ENCODE results near the gene AKT1S1. TPM values are rescaled to one million over a fixed set of nuclear protein-coding genes. Genes with fewer than 3 reads are reported as not detected.

The AKT1S1 gene
- total RNA-seq, 4 donors from 2014 or later: 15.4 to 30.6 (median 21.9) TPM

DNA sequence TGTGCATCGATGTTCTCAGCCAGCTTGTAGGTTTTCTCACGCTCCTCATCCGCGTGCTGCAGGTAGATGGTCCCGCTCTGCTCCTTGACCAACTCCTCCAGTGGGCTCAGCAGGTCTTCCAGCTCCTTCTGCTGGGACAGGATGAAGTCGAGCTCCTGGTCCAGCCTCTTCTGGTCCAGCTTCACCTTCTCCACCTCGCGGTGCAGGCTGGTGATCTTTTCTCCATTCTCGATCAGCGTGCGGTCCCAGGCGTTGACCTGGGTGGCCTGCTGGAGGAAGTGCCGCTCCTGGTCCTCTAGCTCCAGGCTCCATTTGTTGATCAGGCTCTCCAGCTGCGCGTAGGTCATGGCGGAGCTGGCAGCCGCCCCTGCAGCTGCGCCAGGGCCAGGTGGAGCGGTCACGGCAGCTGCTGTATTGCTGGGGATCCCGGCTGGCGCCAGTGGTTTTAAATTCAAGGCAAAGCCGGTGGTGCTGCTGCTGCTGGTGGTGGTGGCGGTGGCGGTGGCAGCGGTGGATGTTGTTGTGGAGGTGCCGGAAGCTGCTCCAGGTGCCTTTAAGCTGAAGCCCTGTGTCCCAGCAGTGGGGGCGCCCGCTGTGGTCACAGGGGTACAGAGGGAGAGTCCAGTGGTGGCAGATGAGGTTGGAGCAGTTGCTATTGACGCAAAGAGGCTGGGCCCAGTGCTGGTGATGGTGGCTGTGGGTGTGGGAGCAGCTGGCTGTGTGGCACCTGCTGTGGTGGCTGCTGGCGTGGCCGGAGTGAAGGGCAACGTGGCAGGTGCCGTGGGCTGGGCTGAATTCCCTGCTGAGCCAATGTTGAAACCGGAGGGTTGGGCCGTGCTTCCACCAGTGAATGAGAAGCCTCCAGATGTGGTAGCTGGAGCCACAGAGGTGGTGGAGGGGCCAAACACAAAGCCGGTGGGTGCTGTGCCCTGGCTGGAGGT is 31.6 kb upstream of the AKT1S1 start:
- peaks cover 0 to 27% (median 24%) of the 10 kb centered on the region in 4 donors for H3K4me1 ChIP-seq
- no peak overlapping the region for H3K27ac ChIP-seq (replicated peaks in 1 of 4)
- no peaks in the 10 kb centered on the region for H3K9me3 ChIP-seq
- TF ChIP-seq EP300 (IDR thresholded peaks at IDR 0.05) (no peak), POLR2AphosphoS5 (IDR thresholded peaks at IDR 0.05) (no peak)
- DNase-seq (ENCODE audit: extremely low spot score): no peak
- intact Hi-C loops (cut with DNase I): no loop called here
- WGBS: 95% methylated on average over 25 of the region's 37 CpGs
- peaks cover 17 to 70% (median 50%) of the 10 kb centered on the region in 4 donors for H3K36me3 ChIP-seq
- no peaks in the 10 kb centered on the region for H3K27me3 ChIP-seq
- H3K4me3 ChIP-seq: no peak overlapping the region

DNA sequence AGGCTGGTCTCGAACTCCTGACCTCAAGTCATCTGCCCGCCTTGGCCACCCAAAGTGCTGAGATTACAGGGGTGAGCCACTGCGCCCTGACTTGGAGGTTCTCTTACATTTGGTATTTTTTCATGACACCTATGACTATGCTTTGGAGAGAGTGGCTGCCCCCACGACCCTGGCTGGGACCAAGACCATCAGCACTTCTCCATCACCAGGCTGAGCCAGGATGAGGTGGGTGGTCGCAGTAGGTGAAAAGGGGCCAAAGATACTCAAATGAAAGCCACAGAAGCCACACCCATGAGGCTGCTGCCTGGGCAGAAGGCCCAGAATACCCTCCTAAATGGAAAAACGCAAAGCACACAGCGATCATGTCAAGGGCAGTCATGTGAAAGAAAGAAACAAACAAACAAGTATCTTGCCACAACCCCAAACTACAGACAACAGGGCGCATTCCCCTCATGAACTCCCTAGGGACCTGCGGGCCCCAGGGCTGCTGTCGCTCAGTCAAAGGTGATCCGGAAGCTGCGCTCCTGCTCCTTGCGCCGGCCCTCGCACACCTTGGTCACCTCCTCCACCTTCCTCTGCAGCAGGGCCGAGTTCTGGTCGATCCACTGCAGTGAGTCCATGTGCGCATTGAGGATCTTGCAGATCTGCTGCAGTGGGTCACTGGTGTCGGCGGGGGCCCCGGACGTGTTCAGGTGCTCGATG is 30.7 kb upstream of the AKT1S1 start:
- H3K9me3 ChIP-seq: no peaks in the 10 kb centered on the region
- 94% methylated on average over 18 of the region's 23 CpGs for WGBS
- no peaks in the 10 kb centered on the region for H3K27me3 ChIP-seq
- no peak overlapping the region for H3K27ac ChIP-seq (replicated peaks in 1 of 4)
- no peak for DNase-seq (ENCODE audit: extremely low spot score)
- H3K4me3 ChIP-seq: no peak overlapping the region
- intact Hi-C loops (cut with DNase I): no loop called here
- TF ChIP-seq, protein P1, sequence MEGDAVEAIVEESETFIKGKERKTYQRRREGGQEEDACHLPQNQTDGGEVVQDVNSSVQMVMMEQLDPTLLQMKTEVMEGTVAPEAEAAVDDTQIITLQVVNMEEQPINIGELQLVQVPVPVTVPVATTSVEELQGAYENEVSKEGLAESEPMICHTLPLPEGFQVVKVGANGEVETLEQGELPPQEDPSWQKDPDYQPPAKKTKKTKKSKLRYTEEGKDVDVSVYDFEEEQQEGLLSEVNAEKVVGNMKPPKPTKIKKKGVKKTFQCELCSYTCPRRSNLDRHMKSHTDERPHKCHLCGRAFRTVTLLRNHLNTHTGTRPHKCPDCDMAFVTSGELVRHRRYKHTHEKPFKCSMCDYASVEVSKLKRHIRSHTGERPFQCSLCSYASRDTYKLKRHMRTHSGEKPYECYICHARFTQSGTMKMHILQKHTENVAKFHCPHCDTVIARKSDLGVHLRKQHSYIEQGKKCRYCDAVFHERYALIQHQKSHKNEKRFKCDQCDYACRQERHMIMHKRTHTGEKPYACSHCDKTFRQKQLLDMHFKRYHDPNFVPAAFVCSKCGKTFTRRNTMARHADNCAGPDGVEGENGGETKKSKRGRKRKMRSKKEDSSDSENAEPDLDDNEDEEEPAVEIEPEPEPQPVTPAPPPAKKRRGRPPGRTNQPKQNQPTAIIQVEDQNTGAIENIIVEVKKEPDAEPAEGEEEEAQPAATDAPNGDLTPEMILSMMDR (IDR thresholded peaks at IDR 0.05): no peak
- TF ChIP-seq POLR2A (IDR thresholded peaks at IDR 0.05; ENCODE audit: low read depth) (no peak), EP300 (IDR thresholded peaks at IDR 0.05) (no peak), POLR2AphosphoS5 (IDR thresholded peaks at IDR 0.05) (no peak)
- peaks cover 0 to 22% (median 17%) of the 10 kb centered on the region in 4 donors for H3K4me1 ChIP-seq
- H3K36me3 ChIP-seq: peaks cover 17 to 62% (median 43%) of the 10 kb centered on the region in 4 donors

DNA sequence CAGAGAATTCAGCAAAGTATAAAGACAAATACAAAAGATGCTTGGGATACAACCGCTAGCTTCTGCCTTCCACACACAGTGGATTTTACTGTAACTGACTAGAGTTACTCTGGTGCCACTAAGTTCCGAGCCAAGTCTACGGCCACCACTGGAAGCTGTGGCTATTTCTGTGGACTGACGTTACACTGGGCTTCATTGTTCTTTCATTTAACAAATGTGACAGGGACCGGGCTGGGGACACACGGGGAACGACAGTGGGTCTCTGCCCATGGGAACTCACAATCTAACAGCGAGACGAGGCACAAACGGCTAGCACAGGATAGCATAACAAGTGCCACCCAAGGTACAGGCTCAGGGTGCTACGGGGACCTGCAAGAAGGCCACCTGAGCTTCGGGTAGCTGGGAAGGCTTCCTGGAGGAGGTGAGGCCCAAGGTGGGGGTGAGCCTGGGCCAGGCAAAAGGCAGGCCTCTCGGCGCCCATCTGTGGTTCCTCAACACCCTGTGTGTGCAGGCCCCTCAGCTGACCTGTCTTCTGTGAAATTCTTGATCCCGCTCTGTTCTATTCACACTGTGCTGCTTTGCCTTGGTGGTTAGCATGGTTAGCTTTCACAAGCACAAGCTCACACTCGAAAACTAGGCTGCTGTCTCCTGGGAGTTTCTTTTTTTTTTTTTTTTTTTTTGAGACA is 29.9 kb upstream of the AKT1S1 start:
- no peak for DNase-seq (ENCODE audit: extremely low spot score)
- no peak overlapping the region for H3K27ac ChIP-seq (replicated peaks in 1 of 4)
- intact Hi-C loops (cut with DNase I): no loop called here
- H3K4me1 ChIP-seq: peaks cover 0 to 16% (median 13%) of the 10 kb centered on the region in 4 donors
- H3K4me3 ChIP-seq: no peak overlapping the region
- 87% methylated on average over 16 of the region's 16 CpGs for WGBS
- no peak for TF ChIP-seq POLR2AphosphoS5 (IDR thresholded peaks at IDR 0.05)
- TF ChIP-seq EP300 (IDR thresholded peaks at IDR 0.05): no peak
- no peak for TF ChIP-seq POLR2A (IDR thresholded peaks at IDR 0.05; ENCODE audit: low read depth)
- TF ChIP-seq, protein P1 (IDR thresholded peaks at IDR 0.05): no peak
- peaks cover 17 to 56% (median 41%) of the 10 kb centered on the region in 4 donors for H3K36me3 ChIP-seq
- H3K9me3 ChIP-seq: no peaks in the 10 kb centered on the region
- no peaks in the 10 kb centered on the region for H3K27me3 ChIP-seq

DNA sequence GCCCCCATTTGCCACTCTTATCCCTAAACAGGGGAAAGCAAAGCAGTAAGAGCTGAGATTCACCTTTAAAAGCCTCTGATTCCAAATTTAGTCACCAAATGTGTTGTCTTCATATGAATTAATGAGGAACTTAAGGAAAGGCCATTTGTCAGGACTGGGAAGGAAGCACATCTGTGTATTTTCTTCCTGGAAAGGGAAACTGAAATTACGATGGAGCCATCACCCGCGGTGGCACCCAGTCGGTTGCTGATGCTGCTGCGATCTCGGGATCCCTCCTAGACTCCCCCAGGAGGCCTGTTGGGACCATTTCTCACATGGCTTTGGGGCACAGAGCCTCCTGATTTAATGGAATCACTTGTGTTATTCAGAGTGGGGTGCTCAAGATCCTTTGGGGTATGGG is 27.0 kb upstream of the AKT1S1 start:
- Histone ChIP-seq H3K9me3 (no peaks in the 10 kb centered on the region), H3K27me3 (no peaks in the 10 kb centered on the region), H3K27ac (replicated peaks in 1 of 4) (no peak overlapping the region), H3K4me3 (no peak overlapping the region), H3K36me3 (peaks cover 16 to 36% (median 26%) of the 10 kb centered on the region in 4 donors), H3K4me1 (no peaks in the 10 kb centered on the region)
- WGBS: 46% methylated on average over 6 of the region's 6 CpGs
- DNase-seq (ENCODE audit: extremely low spot score): no peak
- TF ChIP-seq, protein P1 (IDR thresholded peaks at IDR 0.05): no peak
- no peak for TF ChIP-seq POLR2A (IDR thresholded peaks at IDR 0.05; ENCODE audit: low read depth)
- TF ChIP-seq EP300 (IDR thresholded peaks at IDR 0.05): no peak
- no peak for TF ChIP-seq POLR2AphosphoS5 (IDR thresholded peaks at IDR 0.05)
- intact Hi-C loops (cut with DNase I): no loop called here

Measured in esophagus muscularis mucosa (tissue), 4 donors.